ENCODE data around the gene TGFB2.

GRCh38 chr1:218315638-218316037 is 29.5 kb upstream of the TGFB2 start:
- TF ChIP-seq CTCF (IDR thresholded peaks at IDR 0.05) (no peak), EZH2 (IDR thresholded peaks at IDR 0.05; ENCODE audit: borderline replicate concordance, insufficient read depth, low read depth, low read length, poor library complexity, severe bottlenecking) (no peak)
